T47D (cell line): ENCODE measurements around the gene GALNTL6.

Experiments
- DNase-seq, 2 experiments: peaks; one replicate each; pipeline versions ENCODE4 v3.0.0 to v3.0.0-alpha.2; 2011 to 2012; ENCODE audit warnings: low read depth in 1 of 2, low spot score in 1 of 2
- JUND ChIP-seq: IDR thresholded peaks from 2 replicates; pipeline ENCODE4 v1.6.1; 2012; ENCODE audit warnings: low read depth
- in situ Hi-C: cut with HindIII; loops from 2 replicates; pipeline ENCODE4 v1.10.0; 2016; ENCODE audit warnings: low sequenced_read_pairs, low pct_unique_long_range_greater_than_20kb

Gene GALNTL6

DNA sequence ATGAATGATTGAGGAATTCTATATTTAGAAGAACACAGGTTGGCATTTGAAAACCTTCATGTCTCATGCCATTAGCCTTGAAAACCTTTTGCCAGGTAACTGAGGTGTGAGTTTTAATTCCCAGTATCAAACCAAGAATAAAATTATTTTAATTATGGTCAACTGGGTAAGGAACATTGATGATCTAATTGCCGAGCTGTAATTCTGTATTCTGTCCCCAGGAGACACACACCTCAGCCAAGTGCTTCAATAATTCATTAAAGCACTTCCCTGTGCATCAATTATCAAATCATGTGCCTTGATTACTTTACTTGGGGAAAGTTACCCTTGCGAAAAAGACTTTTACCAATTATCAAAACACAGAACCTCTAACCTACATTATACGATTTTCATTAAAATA, 1023.5 kb downstream of the GALNTL6 start:
- TF ChIP-seq JUND = no peak
- no peak for DNase-seq
- in situ Hi-C loops = no loop called here

DNA sequence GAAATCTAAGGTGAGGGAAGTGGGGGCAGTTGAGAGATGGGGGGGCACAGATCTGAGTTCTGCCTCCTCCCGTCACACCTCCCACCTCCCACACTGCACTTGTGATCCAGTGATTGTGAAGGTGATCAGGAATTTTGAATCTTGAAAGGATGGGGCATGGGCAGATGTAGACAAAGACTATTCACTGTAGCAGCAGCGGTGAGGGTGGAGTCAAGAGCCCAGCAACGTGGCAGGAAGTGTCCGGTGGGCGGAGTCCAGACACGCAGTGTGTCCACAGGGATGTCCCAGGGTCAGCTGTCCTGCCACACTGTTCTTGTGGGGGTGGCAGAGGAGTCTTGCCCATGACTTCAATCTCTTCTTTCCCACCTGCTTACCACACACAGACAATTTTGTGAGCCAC, 1024.9 kb downstream of the GALNTL6 start:
- TF ChIP-seq JUND = no peak
- in situ Hi-C loops = no loop called here
- peak in 1 of 2 experiments; percentile 3 for DNase-seq

DNA sequence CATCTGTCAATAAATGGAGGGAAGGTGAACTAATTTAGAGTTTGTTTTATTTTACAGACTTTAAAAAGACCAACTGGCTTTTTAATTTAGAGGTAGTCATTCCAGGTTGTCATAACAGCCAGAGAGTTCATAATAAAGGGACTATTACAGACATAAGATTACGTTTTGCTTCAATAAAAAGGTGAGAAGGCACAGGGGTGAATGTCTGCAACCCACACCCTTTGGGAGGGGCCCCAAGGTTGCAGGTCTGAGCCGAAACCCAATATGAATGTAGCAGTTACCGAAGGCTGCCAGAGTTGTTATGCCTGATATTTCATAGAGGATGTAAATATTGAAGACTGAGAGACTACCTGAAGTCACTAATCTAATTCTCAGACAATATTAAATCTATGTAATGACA, 1025.7 kb downstream of the GALNTL6 start:
- in situ Hi-C loops = no loop called here

DNA sequence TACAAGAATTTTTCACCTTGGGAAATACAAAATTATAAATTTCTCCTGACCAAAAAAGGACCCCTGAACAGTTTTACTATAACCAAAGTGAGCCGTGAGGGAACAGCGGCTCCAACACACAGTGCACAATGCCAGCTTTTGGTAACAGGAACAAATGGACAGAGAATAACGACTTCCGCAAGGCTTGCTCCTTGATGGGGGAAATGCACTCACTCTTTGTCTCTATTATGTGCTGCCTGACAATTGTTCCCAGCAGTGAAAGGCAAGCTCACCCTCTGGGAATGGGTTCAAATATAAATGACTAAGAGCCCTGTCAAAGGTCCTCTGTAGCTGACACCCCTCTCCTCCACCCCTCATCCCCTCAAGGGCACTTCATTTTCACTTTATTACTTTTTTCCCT, 1029.6 kb downstream of the GALNTL6 start:
- no peak for TF ChIP-seq JUND
- DNase-seq = no peak
- in situ Hi-C loops = no loop called here

More for the DNA sequence above, 1025.7 kb downstream of the GALNTL6 start:
- TF ChIP-seq JUND = no peak
- no peak for DNase-seq

DNA sequence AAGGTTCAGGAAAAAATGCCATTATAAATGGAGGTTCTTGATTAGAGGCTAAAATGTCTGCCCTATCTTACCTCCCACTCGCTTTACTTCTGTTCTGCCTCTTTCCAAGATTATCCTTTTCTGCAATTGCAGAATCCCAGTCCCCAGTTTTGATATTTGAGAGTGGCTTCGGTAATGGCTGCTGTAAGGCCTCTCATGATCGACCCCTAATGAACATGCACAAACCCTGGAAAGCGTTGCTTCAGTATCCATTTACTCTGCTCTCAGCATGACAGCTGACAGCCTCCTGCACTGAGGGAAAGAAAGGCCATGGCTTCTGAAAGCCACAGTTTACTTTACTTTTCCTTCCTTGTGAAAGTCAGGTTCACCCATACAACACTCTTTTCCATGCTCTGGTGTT, 1030.0 kb downstream of the GALNTL6 start:
- in situ Hi-C loops = no loop called here
- no peak for TF ChIP-seq JUND
- DNase-seq = no peak

DNA sequence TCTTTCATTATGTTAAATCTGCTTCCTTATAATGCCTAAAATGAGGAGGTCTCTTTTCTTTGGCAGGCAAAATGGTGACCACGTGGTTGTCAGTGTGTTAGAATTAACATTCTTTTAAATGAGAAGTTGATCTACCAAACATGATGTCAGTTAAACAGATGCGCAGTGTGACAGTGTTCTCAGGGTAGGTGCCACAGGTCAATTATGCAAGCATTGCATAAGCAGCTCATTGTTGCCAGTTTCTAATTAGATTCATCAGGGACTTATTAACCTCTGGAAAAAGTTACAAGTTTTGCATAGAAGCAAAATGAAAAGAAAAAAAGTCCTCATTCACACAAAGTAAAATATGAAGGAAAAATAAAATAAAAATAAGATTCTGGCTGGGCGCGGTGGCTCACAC, 1031.4 kb downstream of the GALNTL6 start:
- in situ Hi-C loops = no loop called here
- DNase-seq = no peak
- no peak for TF ChIP-seq JUND

DNA sequence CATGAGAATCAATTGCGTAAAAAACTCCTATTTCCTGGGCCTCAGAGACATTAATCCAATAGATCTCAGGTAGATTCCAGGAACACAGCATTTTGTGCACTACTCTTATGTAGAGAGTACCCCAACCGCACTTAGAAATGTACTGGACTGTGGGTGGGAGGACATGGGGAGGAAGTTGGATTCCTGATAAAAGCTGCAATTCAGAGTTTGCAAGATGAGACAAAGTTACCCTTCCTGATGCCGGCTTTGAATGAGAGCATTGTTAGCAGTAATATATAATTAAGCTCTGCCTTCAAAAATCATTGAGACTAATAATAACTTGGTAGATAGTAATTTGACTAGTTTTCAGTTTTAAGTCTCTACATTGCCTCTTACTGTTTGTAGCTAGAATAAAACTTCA, 1032.1 kb downstream of the GALNTL6 start:
- no peak for TF ChIP-seq JUND
- no peak for DNase-seq
- in situ Hi-C loops = no loop called here

DNA sequence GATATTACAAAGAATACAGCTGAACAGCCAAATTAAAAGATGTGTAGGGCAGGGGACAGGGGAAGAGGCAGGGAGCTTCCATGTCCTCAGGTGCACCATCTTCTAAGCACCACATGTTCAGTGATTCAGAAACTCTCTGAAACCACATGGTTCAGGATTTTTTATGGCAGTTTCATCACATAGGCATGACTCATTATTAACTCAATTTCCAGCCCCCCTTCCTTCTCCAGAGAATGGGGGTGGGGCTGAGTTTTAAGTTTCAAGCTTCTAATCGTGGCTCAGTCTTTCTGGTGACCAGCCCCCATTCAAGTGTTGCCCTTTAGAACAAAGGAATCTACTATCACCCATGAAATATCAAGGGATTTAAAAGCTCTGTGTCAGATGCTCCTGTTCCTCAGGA, 1037.6 kb downstream of the GALNTL6 start:
- no peak for TF ChIP-seq JUND
- no peak for DNase-seq
- in situ Hi-C loops = no loop called here

DNA sequence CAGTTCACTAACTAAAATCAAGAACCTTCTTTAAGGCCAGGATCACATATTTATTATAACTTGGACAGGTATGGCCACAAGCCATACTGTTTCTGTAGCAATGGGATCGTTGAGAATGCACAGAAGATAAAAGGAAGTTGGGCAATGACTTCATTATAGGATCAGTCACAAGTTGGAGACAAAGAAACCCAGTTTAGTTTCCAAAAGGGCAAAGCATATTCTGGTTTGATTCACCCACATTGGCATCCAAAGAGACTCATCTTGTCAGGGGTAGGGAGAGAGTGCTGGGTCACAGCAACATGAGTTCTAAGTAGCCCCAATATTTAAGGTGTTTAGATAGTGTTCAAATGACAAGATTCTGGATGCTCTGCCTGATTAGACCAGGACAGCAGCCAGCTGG, 1038.3 kb downstream of the GALNTL6 start:
- in situ Hi-C loops = no loop called here
- no peak for DNase-seq
- TF ChIP-seq JUND = no peak

DNA sequence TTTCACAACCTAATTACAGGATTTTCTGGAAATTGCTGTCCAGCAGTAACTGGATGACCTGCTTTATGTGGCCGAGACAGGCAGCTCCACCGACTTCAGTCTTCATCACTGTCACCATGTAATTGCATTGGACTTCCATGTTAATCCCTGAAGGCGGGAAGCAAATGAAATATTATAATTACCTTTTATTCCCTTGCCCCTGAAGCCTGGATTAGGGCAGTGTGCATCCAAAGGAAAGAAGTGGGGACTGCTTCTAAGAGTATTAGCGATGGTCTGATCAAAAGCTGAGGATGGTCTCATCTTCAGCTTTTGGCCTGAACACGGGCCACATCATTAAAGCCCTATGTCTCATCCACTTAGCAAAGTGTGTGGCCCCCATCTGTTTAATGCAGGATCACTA, 1043.8 kb downstream of the GALNTL6 start:
- peak in 1 of 2 experiments; percentile 27 for DNase-seq
- TF ChIP-seq JUND = no peak
- in situ Hi-C loops = no loop called here

DNA sequence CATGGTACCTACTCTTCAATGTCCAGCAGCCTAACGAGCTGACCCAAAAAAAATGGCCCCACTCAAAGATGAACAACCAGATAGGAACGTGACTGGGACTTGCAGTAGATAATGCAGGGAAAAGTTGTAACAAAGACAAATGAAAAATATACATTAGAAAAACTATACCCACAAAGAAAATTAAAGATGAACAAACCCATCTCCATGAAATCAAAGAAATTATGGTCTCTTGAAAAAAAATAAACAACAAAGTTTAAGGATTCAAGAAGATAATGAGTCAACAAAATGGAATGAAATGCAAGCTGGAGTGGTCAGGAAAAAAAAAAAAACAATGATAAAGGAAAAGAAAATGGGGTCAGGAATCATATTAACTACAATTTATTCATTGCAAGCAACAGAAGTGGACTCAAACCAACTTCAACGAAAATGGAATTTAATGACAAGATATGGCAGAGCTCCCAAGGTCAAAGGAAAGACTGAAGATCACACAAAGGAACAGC, 1045.6 kb downstream of the GALNTL6 start:
- in situ Hi-C loops = no loop called here
- DNase-seq = no peak
- no peak for TF ChIP-seq JUND

DNA sequence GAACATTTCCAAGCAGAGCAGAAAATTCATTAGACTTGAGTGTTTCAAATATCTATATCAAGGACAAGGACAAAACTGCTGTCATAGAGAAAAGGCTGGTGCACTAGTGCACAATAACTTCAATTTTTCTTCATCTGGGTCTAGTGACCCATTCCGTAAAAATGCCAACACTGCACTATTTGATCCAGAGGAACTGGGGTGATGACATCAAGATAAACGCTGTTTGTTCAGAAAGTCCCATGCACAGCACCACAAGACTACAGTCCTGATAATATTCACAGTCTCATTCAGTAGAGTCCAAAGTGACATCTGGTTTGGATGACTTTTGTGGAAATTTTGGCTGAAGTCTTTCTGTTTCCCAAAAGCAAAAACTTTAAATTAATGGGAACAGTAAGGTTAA, 1051.9 kb downstream of the GALNTL6 start:
- in situ Hi-C loops = no loop called here
- TF ChIP-seq JUND = no peak
- DNase-seq = no peak

DNA sequence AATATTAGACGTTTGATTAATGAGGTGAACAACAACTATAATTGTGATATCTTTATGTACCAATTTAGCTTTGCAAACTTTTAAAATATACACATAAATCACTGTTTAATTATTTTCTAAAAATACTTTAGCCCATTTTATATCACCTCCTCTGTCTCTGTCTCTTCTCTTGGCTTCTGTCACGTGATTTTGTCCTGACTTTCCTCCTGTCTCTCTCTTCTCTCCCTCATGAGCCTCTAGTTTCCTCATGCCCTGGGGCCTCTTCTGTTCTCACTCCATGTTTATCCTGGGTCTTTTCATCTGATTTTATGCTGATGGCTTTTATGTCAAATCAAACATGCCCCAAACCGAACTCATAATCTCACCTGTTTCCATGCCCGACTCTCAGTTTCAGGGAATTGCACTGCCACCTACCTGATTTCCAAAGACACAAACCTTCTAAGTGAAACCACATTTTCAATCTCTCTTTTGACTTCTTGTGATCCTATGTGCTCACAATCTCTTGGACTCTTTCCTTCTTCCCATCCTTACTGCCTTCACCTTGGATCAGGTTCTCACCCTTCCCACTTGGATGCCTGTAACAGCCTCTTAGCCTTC, 1052.4 kb downstream of the GALNTL6 start:
- no peak for TF ChIP-seq JUND
- peak in 1 of 2 experiments; percentile 10 for DNase-seq
- in situ Hi-C loops = no loop called here

DNA sequence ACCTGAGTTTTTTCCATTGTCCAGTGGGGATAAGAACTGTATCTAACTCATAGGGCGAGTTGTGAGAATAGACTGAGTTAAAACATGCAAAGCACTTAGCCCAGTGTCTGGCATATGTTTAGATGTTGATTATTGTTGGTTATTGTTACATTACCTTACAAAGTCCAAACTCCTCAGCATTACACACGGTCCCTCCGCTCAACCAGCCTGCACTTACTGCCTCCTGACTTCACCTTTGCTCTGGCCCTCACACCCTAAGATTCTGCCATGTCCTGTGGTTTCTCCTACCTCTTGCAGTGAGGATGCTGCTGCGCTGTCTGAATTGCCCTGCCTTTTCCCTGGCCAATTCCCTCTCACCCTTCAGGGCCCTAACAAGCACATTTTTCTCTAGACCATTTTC, 1053.2 kb downstream of the GALNTL6 start:
- no peak for DNase-seq
- no peak for TF ChIP-seq JUND
- in situ Hi-C loops = no loop called here

DNA sequence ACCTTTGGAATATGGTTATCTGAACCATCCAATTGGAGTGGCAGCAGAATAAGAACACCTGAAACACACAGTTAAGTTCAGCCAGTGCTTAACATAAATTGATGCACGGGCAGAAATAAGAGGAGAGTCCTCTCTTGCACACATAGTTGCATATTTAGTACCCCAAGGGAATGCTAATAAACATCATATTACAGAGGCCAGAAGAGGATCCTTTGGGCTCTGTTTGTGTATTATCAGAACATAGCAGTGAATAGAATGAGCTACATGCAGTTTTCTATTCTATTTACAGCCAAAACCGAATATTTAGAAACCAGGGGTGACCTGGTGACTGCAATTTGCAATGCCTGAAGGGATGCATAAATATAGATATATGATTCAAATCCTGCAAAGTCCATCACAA, 1054.6 kb downstream of the GALNTL6 start:
- DNase-seq = no peak
- no peak for TF ChIP-seq JUND
- in situ Hi-C loops = no loop called here
